GM12878 (cell line): ENCODE data around the gene INO80. TPM values are rescaled to one million over a fixed set of nuclear protein-coding genes. Genes with fewer than 3 reads are reported as not detected.
A peak's percentile ranks its signal among the peaks of the same experiment; 100 is the strongest.

Experiments used
- BACH1 ChIP-seq: fragments of 450-650 bp; IDR thresholded peaks from 2 replicates; pipeline ENCODE4 v1.6.1; 2017; ENCODE audit warnings: mild to moderate bottlenecking, borderline replicate concordance
- BMI1 ChIP-seq: fragments of 450-650 bp; IDR thresholded peaks from 2 replicates; pipeline ENCODE4 v1.6.1; 2016; ENCODE audit warnings: mild to moderate bottlenecking, moderate library complexity, borderline replicate concordance
- FOXM1 ChIP-seq: IDR thresholded peaks from 2 replicates; pipeline ENCODE4 v1.6.1; 2012; ENCODE audit warnings: low read depth, mild to moderate bottlenecking, inconsistent platforms, low read length, moderate library complexity
- HSF1 ChIP-seq: fragments of 150-350 bp; IDR thresholded peaks from 2 replicates; pipeline ENCODE4 v1.6.1; 2014; ENCODE audit warnings: mild to moderate bottlenecking, low read depth, low read length
- IRF4 ChIP-seq: IDR thresholded peaks from 2 replicates; pipeline ENCODE4 v1.6.1; 2011; ENCODE audit warnings: low read depth, low read length
- MTA2 ChIP-seq: fragments of 450-650 bp; IDR thresholded peaks from 2 replicates; pipeline ENCODE4 v1.6.1; 2016; ENCODE audit warnings: low read depth, mild to moderate bottlenecking, moderate library complexity
- MTA3 ChIP-seq: IDR thresholded peaks from 2 replicates; pipeline ENCODE4 v1.6.1; 2012; ENCODE audit warnings: low read length, inconsistent platforms, borderline replicate concordance
- POLR2AphosphoS5 ChIP-seq: IDR thresholded peaks from 2 replicates; pipeline ENCODE4 v1.6.1; 2011; ENCODE audit warnings: mild to moderate bottlenecking, low read length, inconsistent platforms
- POU2F2 ChIP-seq: IDR thresholded peaks from 3 replicates; pipeline ENCODE4 v1.6.1; 2011; ENCODE audit warnings: low read depth, mild to moderate bottlenecking, low read length, borderline replicate concordance
- PRDM15 ChIP-seq: fragments of 450-650 bp; formaldehyde crosslinking; IDR thresholded peaks from 2 replicates; pipeline ENCODE4 v1.4.0; 2020; ENCODE audit warnings: mild to moderate bottlenecking, moderate library complexity
- SIX5 ChIP-seq: IDR thresholded peaks from 2 replicates; pipeline ENCODE4 v1.6.1; 2011; ENCODE audit warnings: mild to moderate bottlenecking, low read depth, low read length, moderate library complexity; ENCODE audit not compliant: severe bottlenecking
- SMC3 ChIP-seq: IDR thresholded peaks from 2 replicates; pipeline ENCODE4 v1.6.1; 2011; ENCODE audit warnings: low read length, improper control_type of control experiment, borderline replicate concordance
- polyA plus RNA-seq, 11 experiments: library from polyadenylated mRNA; depleted of rRNA in 4 of 11; unstranded in 6 of 11; stranded (reverse) in 5 of 11; fragments of >200 nt; fragmentation: Nextera tagmentation in 4 of 11; fragmentation: Illumina TruSeq in 1 of 11; extraction: Ambion mirVana in 4 of 11; extraction: Trizol in 1 of 11; gene quantifications; 1 replicate in 1 of 11; 2 replicates in 10 of 11; pipeline versions ENCODE4 v1.2.1 to v1.2.3, GENCODE V29; 2011 to 2016; ENCODE audit warnings: inconsistent platforms in 2 of 11, missing spikeins in 2 of 11, low read depth in 1 of 11
- total RNA-seq, 4 experiments: library from RNA; depleted of rRNA in 3 of 4; stranded (reverse); fragments of >200 nt in 3 of 4; fragmentation: Illumina TruSeq in 1 of 4; extraction: Trizol in 1 of 4; gene quantifications; 2 replicates each; pipeline versions ENCODE4 v1.2.1 to v1.2.3, GENCODE V29; 2013 to 2021
- TF ChIP-seq, protein P1 (sequence below): fragments of 450-650 bp; IDR thresholded peaks from 2 replicates; pipeline ENCODE4 v1.6.1; 2017; ENCODE audit warnings: borderline replicate concordance
- TF ChIP-seq, protein P2 (sequence below): IDR thresholded peaks from 2 replicates; pipeline ENCODE4 v1.6.1; 2011; ENCODE audit warnings: borderline replicate concordance, low read depth, mild to moderate bottlenecking, moderate library complexity, low read length; ENCODE audit not compliant: insufficient read depth, poor library complexity, severe bottlenecking
- TF ChIP-seq, protein P3 (sequence below): IDR thresholded peaks from 2 replicates; pipeline ENCODE4 v1.6.1; 2012; ENCODE audit warnings: low read depth, low read length, improper control_type of control experiment

The INO80 gene
- total and polyA plus RNA-seq, 10 of the 15 experiments (the other 5 are each of a cell fraction or from before 2014, with no cell fraction given), result 4.5 to 25.0 (median 14.2) TPM

DNA sequence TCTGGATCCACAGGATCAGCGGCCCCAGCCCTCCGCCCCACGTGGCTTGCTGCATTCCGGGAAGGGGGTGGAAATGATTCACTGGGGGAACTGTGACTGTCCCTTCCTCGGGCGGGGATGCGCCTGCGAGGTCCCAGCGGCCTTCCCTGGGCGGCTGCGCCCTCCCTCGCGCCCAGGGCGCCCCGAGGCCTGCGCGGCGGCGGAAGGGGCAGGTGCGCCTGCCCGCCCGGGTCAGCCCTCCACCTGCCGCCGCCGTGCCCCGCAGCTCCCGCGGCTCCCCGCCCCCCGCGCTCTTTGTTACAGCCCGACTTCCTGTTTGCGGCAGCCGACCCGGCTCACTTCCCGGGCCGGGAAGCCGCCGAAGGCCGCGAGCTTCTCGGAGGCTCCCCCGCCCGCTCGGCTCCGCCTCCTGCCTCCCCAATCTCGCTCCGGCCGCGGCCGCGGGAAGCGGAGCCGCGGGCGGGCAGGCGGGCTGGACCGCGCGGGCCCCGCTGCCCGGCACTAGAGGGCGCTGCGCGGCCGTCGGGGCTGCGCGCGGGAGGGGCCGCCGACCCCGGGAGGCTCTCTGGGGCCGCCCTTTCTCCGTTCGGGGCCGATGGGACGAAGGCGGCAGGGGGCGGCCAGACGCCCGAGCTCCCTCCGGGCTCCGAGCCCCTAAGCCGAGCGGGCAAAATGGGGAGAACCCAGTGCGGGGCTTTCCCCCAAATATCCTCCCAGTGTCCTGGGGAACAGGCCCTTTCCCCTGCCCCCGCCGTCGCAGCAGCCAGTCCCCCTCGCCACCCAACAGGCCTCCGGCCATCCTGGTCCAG lies 174.3 kb downstream of the INO80 start (continued):
- TF ChIP-seq, protein P1, sequence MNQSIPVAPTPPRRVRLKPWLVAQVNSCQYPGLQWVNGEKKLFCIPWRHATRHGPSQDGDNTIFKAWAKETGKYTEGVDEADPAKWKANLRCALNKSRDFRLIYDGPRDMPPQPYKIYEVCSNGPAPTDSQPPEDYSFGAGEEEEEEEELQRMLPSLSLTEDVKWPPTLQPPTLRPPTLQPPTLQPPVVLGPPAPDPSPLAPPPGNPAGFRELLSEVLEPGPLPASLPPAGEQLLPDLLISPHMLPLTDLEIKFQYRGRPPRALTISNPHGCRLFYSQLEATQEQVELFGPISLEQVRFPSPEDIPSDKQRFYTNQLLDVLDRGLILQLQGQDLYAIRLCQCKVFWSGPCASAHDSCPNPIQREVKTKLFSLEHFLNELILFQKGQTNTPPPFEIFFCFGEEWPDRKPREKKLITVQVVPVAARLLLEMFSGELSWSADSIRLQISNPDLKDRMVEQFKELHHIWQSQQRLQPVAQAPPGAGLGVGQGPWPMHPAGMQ, result no peak
- no peak for TF ChIP-seq FOXM1
- TF ChIP-seq HSF1, result no peak
- TF ChIP-seq, protein P2, sequence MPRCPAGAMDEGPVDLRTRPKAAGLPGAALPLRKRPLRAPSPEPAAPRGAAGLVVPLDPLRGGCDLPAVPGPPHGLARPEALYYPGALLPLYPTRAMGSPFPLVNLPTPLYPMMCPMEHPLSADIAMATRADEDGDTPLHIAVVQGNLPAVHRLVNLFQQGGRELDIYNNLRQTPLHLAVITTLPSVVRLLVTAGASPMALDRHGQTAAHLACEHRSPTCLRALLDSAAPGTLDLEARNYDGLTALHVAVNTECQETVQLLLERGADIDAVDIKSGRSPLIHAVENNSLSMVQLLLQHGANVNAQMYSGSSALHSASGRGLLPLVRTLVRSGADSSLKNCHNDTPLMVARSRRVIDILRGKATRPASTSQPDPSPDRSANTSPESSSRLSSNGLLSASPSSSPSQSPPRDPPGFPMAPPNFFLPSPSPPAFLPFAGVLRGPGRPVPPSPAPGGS, result no peak
- TF ChIP-seq PRDM15, result no peak
- peak; percentile 37; the same call in 1 of the 3 replicates for TF ChIP-seq POU2F2
- no peak for TF ChIP-seq BMI1
- no peak for TF ChIP-seq SIX5
- TF ChIP-seq MTA2, result no peak
- TF ChIP-seq MTA3, result no peak
- TF ChIP-seq BACH1, result peak; percentile 55; the same call in 1 of the 2 replicates
- TF ChIP-seq POLR2AphosphoS5, result 0 out of 2 replicates have a peak, but pooled peaks have one; percentile 1
- TF ChIP-seq IRF4, result no peak
- no peak for TF ChIP-seq SMC3
- TF ChIP-seq, protein P3, sequence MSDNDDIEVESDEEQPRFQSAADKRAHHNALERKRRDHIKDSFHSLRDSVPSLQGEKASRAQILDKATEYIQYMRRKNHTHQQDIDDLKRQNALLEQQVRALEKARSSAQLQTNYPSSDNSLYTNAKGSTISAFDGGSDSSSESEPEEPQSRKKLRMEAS, result 0 out of 2 replicates have a peak, but pooled peaks have one; percentile 14
